NT2/D1 (cell line): Measurements from ENCODE around the gene POLR2E.

Experiments
- DNase-seq: peaks from one replicate; pipeline ENCODE4 v3.0.0-alpha.2; 2011; ENCODE audit warnings: low read depth, low spot score
- H3K27me3 ChIP-seq: 2 replicates; pipeline ENCODE4 v1.6.0; 2011; ENCODE audit warnings: mild to moderate bottlenecking; ENCODE audit not compliant: insufficient read length, insufficient read depth
- H3K36me3 ChIP-seq: 2 replicates; pipeline ENCODE4 v1.6.1; 2011; ENCODE audit warnings: mild to moderate bottlenecking, low read length, mixed read lengths; ENCODE audit not compliant: insufficient read depth, insufficient read length
- H3K4me1 ChIP-seq: 2 replicates; pipeline ENCODE4 v1.5.1; 2011; ENCODE audit not compliant: insufficient read depth, insufficient read length
- H3K4me3 ChIP-seq: 2 replicates; pipeline ENCODE4 v1.5.1; 2011; ENCODE audit warnings: low read depth; ENCODE audit not compliant: insufficient read length
- H3K9ac ChIP-seq: 2 replicates; pipeline ENCODE4 v1.6.0; 2011; ENCODE audit warnings: low read depth; ENCODE audit not compliant: insufficient read length
- H3K9me3 ChIP-seq: 2 replicates; pipeline ENCODE4 v1.5.1; 2011; ENCODE audit warnings: mild to moderate bottlenecking, low read length; ENCODE audit not compliant: insufficient read depth
- SUZ12 ChIP-seq: IDR thresholded peaks from 2 replicates; pipeline ENCODE4 v1.6.1; 2011; ENCODE audit not compliant: insufficient read length, insufficient read depth; ENCODE audit errors: extremely low read depth
- YY1 ChIP-seq: IDR thresholded peaks from 2 replicates; pipeline ENCODE4 v1.6.1; 2011; ENCODE audit not compliant: insufficient read length, insufficient read depth
- ZNF274 ChIP-seq: IDR thresholded peaks from 2 replicates; pipeline ENCODE4 v1.6.1; 2011; ENCODE audit warnings: mild to moderate bottlenecking, low read depth, low read length

POLR2E gene

GRCh38 chr19:1073956-1074517, 21.1 kb downstream of the POLR2E start:
- Histone ChIP-seq H3K36me3 (peaks cover 27% of the 10 kb centered on the region), H3K27me3 (peaks cover 3% of the 10 kb centered on the region), H3K4me1 (peaks cover 10% of the 10 kb centered on the region), H3K9ac (no peak overlapping the region), H3K4me3 (no peak overlapping the region), H3K9me3 (no peaks in the 10 kb centered on the region)
- TF ChIP-seq ZNF274 (no peak), SUZ12 (no peak), YY1 (no peak)
- DNase-seq, result no peak

DNA sequence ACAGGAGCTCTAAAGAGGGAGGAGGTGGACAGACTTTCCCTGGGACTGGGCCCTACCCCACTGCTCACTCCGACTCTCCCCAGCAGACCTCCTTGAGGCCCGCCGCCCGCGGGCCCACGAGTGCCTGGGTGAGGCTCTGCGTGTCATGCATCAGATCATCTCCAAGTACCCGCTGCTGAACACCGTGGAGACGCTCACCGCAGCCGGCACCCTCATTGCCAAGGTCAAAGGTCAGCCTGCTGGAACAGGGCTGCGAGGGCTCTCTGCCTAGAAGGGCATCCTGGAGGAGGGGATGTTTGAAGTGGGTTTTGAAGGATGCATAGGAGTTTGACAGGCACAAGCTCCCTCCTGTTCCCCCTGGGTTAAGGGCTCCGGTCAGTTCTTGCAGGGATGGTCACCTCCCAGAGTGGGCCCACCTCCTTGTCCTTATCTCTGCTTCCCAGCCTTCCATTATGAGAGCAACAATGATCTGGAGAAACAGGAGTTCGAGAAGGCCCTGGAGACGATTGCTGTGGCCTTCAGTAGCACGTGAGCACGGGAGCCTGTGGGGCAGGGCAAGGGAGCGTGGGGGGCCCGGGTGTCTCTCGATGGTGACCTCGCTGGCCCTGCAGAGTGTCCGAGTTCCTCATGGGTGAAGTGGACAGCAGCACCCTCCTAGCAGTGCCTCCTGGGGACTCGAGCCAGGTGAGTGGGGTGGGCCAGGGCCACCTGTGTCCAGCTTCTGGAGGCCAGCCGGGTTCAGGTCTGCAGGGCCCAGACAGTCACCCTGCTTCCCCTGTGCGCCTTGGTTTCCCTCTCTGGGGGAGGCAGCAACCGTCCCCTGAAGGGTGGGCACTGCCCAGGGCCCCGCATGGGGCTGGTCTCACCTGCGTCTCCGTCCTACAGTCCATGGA, 21.9 kb downstream of the POLR2E start:
- TF ChIP-seq ZNF274, result no peak
- TF ChIP-seq SUZ12, result no peak
- TF ChIP-seq YY1, result no peak
- H3K4me3 ChIP-seq, result no peak overlapping the region
- H3K36me3 ChIP-seq, result peaks cover 27% of the 10 kb centered on the region
- DNase-seq, result no peak
- no peak overlapping the region for H3K9ac ChIP-seq
- peaks cover 10% of the 10 kb centered on the region for H3K27me3 ChIP-seq
- peaks cover 10% of the 10 kb centered on the region for H3K4me1 ChIP-seq
- H3K9me3 ChIP-seq, result no peaks in the 10 kb centered on the region

GRCh38 chr19:1072371-1073015, 22.7 kb downstream of the POLR2E start:
- Histone ChIP-seq H3K36me3 (peaks cover 23% of the 10 kb centered on the region), H3K4me1 (peaks cover 8% of the 10 kb centered on the region), H3K4me3 (no peak overlapping the region), H3K27me3 (peaks cover 17% of the 10 kb centered on the region), H3K9me3 (no peaks in the 10 kb centered on the region), H3K9ac (no peak overlapping the region)
- no peak for TF ChIP-seq YY1
- no peak for TF ChIP-seq SUZ12
- no peak for TF ChIP-seq ZNF274
- no peak for DNase-seq

DNA sequence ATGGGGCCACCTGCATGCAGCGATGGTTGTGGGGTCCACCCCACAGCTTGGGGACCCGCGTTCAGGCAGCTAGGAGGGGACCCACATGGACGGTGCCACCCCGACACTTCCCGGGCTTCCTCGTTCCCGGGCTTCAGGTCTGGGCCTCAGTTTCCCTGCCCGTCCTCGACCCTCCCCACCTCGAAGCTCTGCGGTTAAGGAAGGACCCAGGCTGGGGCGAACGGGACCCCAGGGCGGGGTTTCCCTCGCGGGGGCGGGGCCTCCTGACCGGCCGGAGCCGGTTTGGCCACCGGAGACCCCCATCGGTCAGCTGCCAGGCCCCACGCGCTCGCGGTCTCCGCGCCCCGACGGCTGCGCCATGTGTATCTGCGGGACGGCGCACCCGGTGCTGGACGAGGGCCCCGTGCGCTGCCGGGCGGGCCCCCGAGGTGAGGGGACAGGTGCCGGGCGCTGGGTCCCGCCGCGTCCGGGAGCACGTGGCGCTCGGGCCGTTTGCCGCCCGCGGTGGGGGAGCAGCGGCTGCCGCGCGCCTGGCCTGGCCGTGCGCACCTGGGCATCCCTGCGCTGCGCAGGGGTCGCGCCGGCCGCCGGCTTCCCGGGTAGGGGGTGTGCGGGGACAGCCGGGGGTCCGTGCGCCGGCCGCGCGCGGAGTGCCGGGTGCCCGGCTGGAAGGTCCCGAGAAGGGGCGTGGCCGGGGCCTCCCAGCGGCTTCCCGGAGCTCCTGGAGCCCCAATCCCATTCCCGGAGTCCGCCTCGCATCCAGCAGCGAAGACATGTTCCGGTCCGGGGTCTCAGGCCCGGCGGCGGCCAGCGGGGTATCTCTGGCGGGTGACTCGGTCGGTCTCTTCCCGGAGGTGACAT, 24.0 kb downstream of the POLR2E start:
- Histone ChIP-seq H3K4me3 (peak overlapping the region; percentile 68), H3K36me3 (peaks cover 23% of the 10 kb centered on the region), H3K9me3 (no peaks in the 10 kb centered on the region), H3K27me3 (peaks cover 26% of the 10 kb centered on the region), H3K4me1 (peaks cover 15% of the 10 kb centered on the region), H3K9ac (peak overlapping the region; percentile 73)
- no peak for TF ChIP-seq ZNF274
- TF ChIP-seq YY1, result no peak
- no peak for TF ChIP-seq SUZ12
- DNase-seq, result no peak

DNA sequence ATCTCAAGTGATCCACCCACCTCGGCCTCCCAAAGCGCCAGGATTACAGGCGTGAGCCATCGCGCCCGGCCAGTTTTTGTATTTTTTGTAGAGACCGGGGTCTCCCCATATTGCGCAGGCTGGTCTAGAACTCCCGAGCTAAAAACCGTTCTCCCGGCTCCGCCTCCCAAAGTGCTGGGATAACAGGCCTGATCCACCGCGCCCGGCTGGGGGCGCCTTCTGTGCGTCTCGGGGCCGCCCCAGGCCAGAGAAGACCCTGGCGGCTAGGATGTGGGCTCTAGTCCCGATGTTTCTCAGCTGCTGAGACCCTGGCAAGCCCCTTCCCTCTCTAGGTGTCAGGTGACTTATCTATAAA, 24.6 kb downstream of the POLR2E start:
- peak; percentile 47 for DNase-seq
- Histone ChIP-seq H3K4me3 (peak overlapping the region; percentile 68), H3K36me3 (peaks cover 18% of the 10 kb centered on the region), H3K27me3 (peaks cover 26% of the 10 kb centered on the region), H3K4me1 (peaks cover 18% of the 10 kb centered on the region), H3K9ac (peak overlapping the region; percentile 73), H3K9me3 (no peaks in the 10 kb centered on the region)
- no peak for TF ChIP-seq YY1

DNA sequence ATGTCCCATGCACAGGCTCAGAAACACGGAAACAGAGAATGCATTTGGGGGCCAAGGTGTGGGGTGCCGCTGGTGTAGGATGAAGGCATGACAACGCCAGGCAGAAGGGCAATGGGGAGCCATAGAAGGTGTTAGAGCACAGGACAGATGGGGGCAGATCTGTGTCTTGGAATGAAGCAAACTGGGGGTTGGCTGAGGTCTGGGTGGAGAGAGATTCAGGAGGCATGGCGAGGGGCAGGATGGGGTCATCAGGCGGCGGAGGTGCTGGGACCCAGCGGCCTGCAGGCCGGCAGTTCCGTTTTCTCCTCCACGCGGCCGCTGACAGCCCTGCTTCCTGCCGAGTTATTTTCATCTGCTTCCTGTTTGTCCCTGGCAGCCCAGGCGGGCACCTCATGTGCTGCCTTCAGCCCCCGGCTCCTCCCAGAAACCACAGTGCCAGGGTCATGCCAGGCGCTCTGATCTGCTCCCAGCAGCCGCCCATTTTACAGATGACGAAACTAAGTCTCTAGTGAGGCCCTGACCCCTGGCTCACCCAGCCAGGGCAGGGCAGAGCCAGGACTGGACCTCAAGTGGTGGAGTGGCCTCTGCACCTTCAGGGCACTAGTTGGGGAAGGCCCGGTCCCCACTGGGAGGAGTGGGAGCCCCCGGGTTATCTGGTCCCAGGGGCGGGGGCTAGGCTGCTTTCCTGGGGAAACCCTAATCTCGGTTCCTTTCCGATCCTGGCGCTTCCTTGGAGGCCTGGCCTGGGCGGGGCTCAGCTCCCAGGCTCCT, 26.0 kb downstream of the POLR2E start:
- no peak overlapping the region for H3K9ac ChIP-seq
- H3K27me3 ChIP-seq, result peaks cover 31% of the 10 kb centered on the region
- peaks cover 16% of the 10 kb centered on the region for H3K36me3 ChIP-seq
- H3K4me3 ChIP-seq, result no peak overlapping the region
- no peak for DNase-seq
- TF ChIP-seq SUZ12 (no peak), YY1 (no peak), ZNF274 (no peak)
- no peaks in the 10 kb centered on the region for H3K9me3 ChIP-seq
- peaks cover 19% of the 10 kb centered on the region for H3K4me1 ChIP-seq
